Epithelial cell of proximal tubule (primary cell): ENCODE measurements around the gene DCAF8. TPM values are rescaled to one million over a fixed set of nuclear protein-coding genes. Genes with fewer than 3 reads are reported as not detected.

Source experiments
- DNase-seq: peaks from one replicate; pipeline ENCODE4 v3.0.0-alpha.2; 2011; ENCODE audit warnings: low read depth
- H3K4me3 ChIP-seq: 2 replicates; pipeline ENCODE4 v1.5.1; 2011; ENCODE audit warnings: low read depth, mild to moderate bottlenecking, low read length
- CTCF ChIP-seq: conservative IDR thresholded peaks from 2 replicates; pipeline ENCODE4 v1.5.1; 2012; ENCODE audit warnings: low read depth, mild to moderate bottlenecking, low read length
- total RNA-seq: library from RNA; depleted of rRNA; stranded (reverse); fragments of >200 nt; gene quantifications from 2 replicates; pipeline ENCODE4 v1.2.3, GENCODE V29; 2015

DCAF8 gene
- total RNA-seq, 1 donor from 2014 or later = 32.3 TPM

- no peak for TF ChIP-seq CTCF
- no peak for DNase-seq
- H3K4me3 ChIP-seq = no peak overlapping the region
Observed at GRCh38 chr1:160227034-160227433, 35.3 kb downstream of the DCAF8 start.

DNA sequence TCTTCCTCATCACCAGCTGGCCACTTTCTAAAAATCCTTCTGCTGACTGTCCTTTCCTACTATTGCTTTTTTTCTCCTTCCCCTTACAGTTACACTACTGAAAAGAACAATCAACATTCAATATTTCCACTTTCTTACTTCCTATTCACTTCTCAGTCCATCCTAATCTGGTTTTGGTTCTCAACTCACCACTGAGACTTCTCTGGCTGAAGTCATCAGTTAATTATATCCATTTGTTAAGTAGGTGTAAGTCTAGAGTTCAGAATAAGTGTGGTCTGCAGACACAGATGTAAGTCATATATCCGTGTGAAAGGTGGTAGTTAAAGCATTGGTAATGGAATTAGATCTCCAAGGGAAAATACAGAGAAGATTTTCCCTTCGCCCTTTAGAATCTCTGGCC lies 35.7 kb downstream of the DCAF8 start:
- DNase-seq = no peak
- no peak overlapping the region for H3K4me3 ChIP-seq
- TF ChIP-seq CTCF = no peak

DNA sequence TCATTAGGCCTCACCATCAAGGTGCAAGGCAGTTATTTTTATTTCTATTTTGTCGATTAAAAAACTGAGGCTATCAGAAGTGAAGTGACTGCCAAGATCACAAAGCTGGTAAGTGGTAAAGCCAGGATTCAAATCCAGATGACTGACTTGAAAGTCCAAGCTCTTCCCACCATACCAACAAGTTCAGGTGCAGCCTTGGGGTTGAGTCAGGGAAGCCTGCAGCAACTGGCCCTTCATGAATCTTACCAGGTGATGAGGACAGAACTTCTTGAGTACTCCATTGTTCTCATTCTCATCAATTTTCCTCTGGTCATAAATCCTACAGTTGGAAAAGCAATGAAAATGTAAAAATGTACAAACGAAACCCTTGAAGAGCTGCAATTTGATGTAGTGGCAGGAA lies 37.0 kb downstream of the DCAF8 start:
- no peak overlapping the region for H3K4me3 ChIP-seq
- DNase-seq = no peak

DNA sequence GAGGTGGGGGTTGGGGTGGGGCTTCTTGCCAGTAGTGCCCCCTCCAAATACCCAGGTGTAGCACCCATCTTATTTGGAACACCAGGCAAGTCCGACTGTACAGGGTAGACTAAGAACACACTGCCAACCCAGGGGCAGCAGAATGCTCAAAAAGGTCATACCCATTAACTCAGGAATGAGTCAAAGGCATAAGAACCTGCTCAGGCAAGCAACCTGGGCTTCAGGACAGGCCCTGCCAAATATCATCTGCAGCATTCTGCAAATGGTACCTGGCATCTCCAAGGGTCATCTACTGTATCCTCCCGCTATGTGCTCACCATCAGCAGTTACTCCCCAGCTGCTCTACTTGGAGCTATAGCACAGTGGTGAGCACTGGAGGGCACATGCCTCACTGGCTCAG lies 37.7 kb downstream of the DCAF8 start:
- DNase-seq = no peak
- H3K4me3 ChIP-seq = no peak overlapping the region
- TF ChIP-seq CTCF = no peak

More for the DNA sequence above, 37.0 kb downstream of the DCAF8 start:
- TF ChIP-seq CTCF = no peak

GRCh38 chr1:160222546-160222945 lies 39.8 kb downstream of the DCAF8 start:
- no peak for TF ChIP-seq CTCF
- no peak overlapping the region for H3K4me3 ChIP-seq
- DNase-seq = no peak

DNA sequence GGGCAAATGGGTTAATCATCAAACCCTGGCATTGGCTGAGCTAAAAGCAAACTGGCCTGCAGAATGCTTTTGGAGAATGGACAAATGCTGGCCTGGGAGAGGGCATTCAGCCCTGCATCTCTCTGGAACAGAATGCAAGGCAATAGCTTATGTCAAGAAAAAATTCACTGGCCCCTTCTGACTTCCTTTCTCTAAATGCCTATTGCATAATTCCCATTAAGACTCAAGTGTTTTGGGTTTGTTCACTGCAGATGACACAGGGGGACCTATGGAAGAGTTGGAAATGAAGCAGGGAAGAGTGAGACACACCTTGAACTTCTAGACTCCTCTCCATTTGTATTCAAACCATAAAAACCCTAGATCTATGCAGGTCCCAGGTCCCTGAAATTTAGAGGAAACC lies 41.3 kb downstream of the DCAF8 start:
- no peak for DNase-seq
- TF ChIP-seq CTCF = no peak
- no peak overlapping the region for H3K4me3 ChIP-seq

- TF ChIP-seq CTCF = no peak
- H3K4me3 ChIP-seq = no peak overlapping the region
- no peak for DNase-seq
Observed at GRCh38 chr1:160220301-160220700, 42.0 kb downstream of the DCAF8 start.
